ENCODE data around the gene CAMTA1. TPM values are rescaled to one million over a fixed set of nuclear protein-coding genes. Genes with fewer than 3 reads are reported as not detected.

The CAMTA1 gene
- total and polyA plus RNA-seq, 2 experiments from 2014 or later, result 213 to 341 TPM

- H3K4me3 ChIP-seq, result no peak overlapping the region
- no peak for DNase-seq (ENCODE audit: low read depth in 1 of 2, low spot score in 1 of 2)
- H3K27ac ChIP-seq, result no peak overlapping the region
- H3K27me3 ChIP-seq, result no peaks in the 10 kb centered on the region
- no peaks in the 10 kb centered on the region for H3K9me3 ChIP-seq (ENCODE audit: low read depth)
- no peak for TF ChIP-seq CTCF (IDR thresholded peaks at IDR 0.05; ENCODE audit: low read depth, low read length)
- H3K36me3 ChIP-seq, result no peaks in the 10 kb centered on the region
- H3K4me1 ChIP-seq (ENCODE audit: low read depth), result no peaks in the 10 kb centered on the region
These were observed 739.4 kb downstream of the CAMTA1 start for GRCh38 chr1:7524341-7525337.

DNA sequence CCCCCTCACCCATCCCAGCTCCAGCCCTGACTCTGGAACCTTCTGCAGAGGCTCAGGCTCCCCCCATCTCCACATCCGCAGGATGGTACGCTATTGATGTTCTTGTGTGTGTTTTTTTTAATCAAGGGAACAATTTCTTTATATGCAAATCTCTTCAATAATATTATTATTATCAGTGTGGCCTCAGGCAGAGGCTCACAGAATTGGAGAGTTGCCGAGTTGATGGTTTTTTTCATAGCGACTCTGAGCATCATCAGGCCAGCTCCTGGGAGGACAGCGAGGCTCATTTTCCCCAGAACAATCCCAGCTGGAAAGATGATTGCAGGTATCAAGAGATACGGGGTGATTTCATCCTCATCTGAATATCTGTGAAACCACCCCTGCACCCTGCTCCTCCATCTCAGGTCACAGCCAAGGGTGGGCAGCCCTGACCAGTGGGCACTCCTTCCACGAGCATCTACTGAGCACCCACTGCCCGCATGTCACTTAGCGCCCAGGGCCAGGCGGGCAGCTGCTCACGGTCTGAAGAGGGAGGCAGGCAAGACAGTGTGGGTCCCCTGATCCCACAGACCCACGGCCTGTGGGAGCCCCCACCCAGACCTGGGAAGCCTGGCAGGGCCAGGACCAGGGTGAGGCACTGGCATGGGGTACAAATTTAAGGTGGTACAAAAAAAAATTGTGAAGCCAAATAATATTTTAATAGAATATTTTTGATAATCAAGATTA lies 740.2 kb downstream of the CAMTA1 start:
- Histone ChIP-seq H3K4me3 (no peak overlapping the region), H3K4me1 (ENCODE audit: low read depth) (no peaks in the 10 kb centered on the region), H3K36me3 (no peaks in the 10 kb centered on the region), H3K9me3 (ENCODE audit: low read depth) (no peaks in the 10 kb centered on the region), H3K27me3 (no peaks in the 10 kb centered on the region), H3K27ac (no peak overlapping the region)
- no peak for TF ChIP-seq CTCF (IDR thresholded peaks at IDR 0.05; ENCODE audit: low read depth, low read length)
- DNase-seq (ENCODE audit: low read depth in 1 of 2, low spot score in 1 of 2), result no peak

DNA sequence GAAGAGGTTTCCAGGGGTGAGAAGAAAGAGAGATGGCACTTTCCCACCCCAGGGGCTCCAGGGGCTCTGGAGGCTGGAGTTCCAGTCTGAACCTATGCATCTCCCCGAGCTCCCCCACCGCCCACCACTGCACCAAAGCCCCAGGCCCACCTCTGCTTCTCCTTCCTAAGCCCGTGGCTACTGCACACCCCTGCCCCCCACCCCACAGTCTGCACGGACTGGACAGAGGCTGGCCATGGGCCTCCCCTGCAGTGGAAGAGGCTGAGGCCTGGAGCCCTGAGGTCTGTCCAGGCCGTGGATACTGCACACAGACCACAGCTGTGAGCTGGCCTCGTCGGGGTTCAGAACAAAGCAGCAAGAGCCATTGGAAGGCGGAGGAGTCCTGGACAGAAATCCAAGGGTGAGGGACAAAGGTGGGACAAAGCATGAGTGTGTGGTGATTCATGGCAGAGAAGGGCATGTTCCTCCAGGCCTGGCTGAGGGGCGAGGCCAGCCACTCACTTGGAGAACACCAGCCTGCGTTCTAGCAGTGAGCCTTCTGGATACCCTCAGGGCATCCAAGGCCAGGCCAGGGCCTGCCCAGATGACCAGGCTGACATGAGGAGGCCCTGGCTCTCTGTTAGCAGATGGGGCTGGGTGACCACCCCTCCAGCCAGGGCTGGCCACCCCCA lies 741.1 kb downstream of the CAMTA1 start:
- no peak for TF ChIP-seq CTCF (IDR thresholded peaks at IDR 0.05; ENCODE audit: low read depth, low read length)
- no peak for DNase-seq (ENCODE audit: low read depth in 1 of 2, low spot score in 1 of 2)
- no peaks in the 10 kb centered on the region for H3K36me3 ChIP-seq
- H3K4me3 ChIP-seq, result no peak overlapping the region
- H3K27me3 ChIP-seq, result no peaks in the 10 kb centered on the region
- H3K27ac ChIP-seq, result no peak overlapping the region
- no peaks in the 10 kb centered on the region for H3K9me3 ChIP-seq (ENCODE audit: low read depth)
- H3K4me1 ChIP-seq (ENCODE audit: low read depth), result no peaks in the 10 kb centered on the region

DNA sequence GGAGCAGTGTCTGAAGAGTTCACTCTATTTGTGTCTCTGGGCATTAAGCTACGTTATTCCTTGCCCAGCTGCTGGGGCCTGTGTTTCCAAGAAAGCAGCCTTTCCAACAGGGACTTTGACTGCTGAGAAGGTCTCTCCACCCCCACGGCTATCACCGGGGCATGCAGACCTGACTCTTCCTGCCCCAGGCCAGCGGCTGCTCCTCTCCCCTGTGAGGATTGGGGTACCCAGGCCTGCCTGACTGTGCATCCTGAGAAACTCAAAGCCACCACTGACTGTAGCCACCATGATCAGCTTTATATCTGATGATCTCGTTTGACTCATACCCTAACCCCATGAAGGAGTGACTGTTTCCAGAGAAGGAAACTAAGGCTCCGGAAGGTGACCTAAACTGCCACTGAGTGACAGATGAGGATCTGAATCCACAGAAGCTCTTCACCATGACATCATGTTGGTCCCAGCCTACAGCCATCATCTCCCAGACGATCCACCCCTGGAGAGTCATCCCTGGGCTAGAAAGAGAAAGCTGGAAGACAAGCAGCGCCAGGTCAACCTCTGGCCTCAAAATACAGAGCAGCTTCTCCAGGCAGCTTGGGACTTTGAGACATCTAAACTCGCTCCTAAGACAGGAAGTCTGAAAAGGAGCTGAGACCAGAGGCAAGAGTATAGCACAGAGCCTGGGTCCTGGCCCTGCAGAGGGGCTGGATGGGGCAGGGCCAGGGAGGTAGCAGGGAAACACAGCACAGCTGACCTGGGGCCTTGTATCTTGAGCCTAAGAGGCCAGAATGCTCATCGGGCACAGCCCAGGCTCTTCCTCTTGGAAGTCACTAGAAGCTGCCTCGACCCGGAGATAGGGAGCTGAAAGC lies 741.8 kb downstream of the CAMTA1 start:
- Histone ChIP-seq H3K27me3 (no peaks in the 10 kb centered on the region), H3K4me3 (no peak overlapping the region), H3K9me3 (ENCODE audit: low read depth) (no peaks in the 10 kb centered on the region), H3K27ac (no peak overlapping the region), H3K4me1 (ENCODE audit: low read depth) (no peaks in the 10 kb centered on the region), H3K36me3 (no peaks in the 10 kb centered on the region)
- no peak for TF ChIP-seq CTCF (IDR thresholded peaks at IDR 0.05; ENCODE audit: low read depth, low read length)
- DNase-seq (ENCODE audit: low read depth in 1 of 2, low spot score in 1 of 2), result no peak

- no peak overlapping the region for H3K27ac ChIP-seq
- TF ChIP-seq CTCF (IDR thresholded peaks at IDR 0.05; ENCODE audit: low read depth, low read length), result no peak
These were observed 742.4 kb downstream of the CAMTA1 start for GRCh38 chr1:7527733-7528045.

More at GRCh38 chr1:7527733-7528045, 742.4 kb downstream of the CAMTA1 start:
- Histone ChIP-seq H3K36me3 (no peaks in the 10 kb centered on the region), H3K27me3 (no peaks in the 10 kb centered on the region), H3K9me3 (ENCODE audit: low read depth) (no peaks in the 10 kb centered on the region), H3K4me1 (ENCODE audit: low read depth) (no peaks in the 10 kb centered on the region), H3K4me3 (no peak overlapping the region)
- no peak for DNase-seq (ENCODE audit: low read depth in 1 of 2, low spot score in 1 of 2)

All from cardiac muscle cell (in vitro differentiated cells and primary cell).